SU-DHL-6 (cell line): ENCODE results near the gene EPB41L5.

Experiments used
- EZH2phosphoT487 ChIP-seq: fragments of 200-600 bp; sonication (generic), shearing (Covaris generic); conservative IDR thresholded peaks from 2 replicates; pipeline ENCODE4 v1.6.1; 2018; ENCODE audit warnings: mild to moderate bottlenecking, antibody characterized with exemption, low read length, moderate library complexity, mixed read lengths
- TF ChIP-seq, protein P1 (sequence below): fragments of 200-600 bp; sonication (generic); IDR thresholded peaks from one replicate; pipeline ENCODE4 v1.5.1; 2017; ENCODE audit warnings: antibody characterized with exemption, mild to moderate bottlenecking, low read length, moderate library complexity; ENCODE audit not compliant: insufficient read depth, poor library complexity, severe bottlenecking

DNA sequence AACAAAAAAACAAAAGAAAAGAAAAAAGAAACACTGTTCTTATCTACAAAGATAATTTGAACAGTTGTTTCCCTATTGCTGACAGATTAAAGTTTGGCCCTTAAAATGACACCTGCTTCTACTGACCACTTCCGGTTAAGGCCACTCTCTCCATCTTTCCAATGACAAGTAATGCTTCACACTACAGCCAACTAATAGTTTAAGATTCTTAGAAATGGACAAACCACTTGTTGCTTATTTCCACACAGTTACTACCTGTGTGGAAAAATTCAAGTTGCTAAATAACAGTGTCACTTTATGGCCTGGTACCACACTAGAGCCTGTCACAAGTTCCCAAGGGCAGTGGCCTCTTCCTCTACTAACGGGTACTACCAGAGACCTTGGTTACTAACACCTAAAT lies 207.9 kb downstream of the EPB41L5 start:
- TF ChIP-seq, protein P1, sequence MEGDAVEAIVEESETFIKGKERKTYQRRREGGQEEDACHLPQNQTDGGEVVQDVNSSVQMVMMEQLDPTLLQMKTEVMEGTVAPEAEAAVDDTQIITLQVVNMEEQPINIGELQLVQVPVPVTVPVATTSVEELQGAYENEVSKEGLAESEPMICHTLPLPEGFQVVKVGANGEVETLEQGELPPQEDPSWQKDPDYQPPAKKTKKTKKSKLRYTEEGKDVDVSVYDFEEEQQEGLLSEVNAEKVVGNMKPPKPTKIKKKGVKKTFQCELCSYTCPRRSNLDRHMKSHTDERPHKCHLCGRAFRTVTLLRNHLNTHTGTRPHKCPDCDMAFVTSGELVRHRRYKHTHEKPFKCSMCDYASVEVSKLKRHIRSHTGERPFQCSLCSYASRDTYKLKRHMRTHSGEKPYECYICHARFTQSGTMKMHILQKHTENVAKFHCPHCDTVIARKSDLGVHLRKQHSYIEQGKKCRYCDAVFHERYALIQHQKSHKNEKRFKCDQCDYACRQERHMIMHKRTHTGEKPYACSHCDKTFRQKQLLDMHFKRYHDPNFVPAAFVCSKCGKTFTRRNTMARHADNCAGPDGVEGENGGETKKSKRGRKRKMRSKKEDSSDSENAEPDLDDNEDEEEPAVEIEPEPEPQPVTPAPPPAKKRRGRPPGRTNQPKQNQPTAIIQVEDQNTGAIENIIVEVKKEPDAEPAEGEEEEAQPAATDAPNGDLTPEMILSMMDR: no peak
- TF ChIP-seq EZH2phosphoT487: no peak
